Sigmoid colon (tissue), 7 donors: ENCODE results near the gene LCOR. TPM values are rescaled to one million over a fixed set of nuclear protein-coding genes. Genes with fewer than 3 reads are reported as not detected.

ENCODE experiments used
- DNase-seq: peaks from one replicate; pipeline ENCODE4 v3.0.0-alpha.2; 2019
- H3K27ac ChIP-seq, 4 donors: fragments of 200-600 bp; sonication (generic); one replicate each; pipeline ENCODE4 v1.5.1; 2016 to 2019; ENCODE audit warnings: mild to moderate bottlenecking in 1 of 4
- H3K27me3 ChIP-seq, 3 donors: fragments of 200-600 bp; sonication (generic); one replicate each; pipeline ENCODE4 v1.5.1; 2019; ENCODE audit warnings: mild to moderate bottlenecking in 1 of 3
- H3K36me3 ChIP-seq, 4 donors: fragments of 200-600 bp; sonication (generic); one replicate each; pipeline ENCODE4 v1.5.1; 2016 to 2019
- H3K4me1 ChIP-seq, 4 donors: fragments of 200-600 bp; sonication (generic); one replicate each; pipeline ENCODE4 v1.5.1; 2017 to 2019
- H3K4me3 ChIP-seq, 4 donors: fragments of 200-600 bp; sonication (generic); one replicate each; pipeline ENCODE4 v1.5.1; 2017 to 2019; ENCODE audit warnings: mild to moderate bottlenecking in 2 of 4, moderate library complexity in 1 of 4
- H3K9me3 ChIP-seq, 4 donors: fragments of 200-600 bp in 3 of 4; sonication (generic) in 3 of 4; one replicate each; pipeline versions ENCODE4 v1.5.1 to v1.6.1; 2013 to 2019
- EP300 ChIP-seq, 4 donors: sonication (generic); formaldehyde crosslinking; IDR thresholded peaks; one replicate each; pipeline ENCODE4 v1.6.1; 2017; ENCODE audit warnings: antibody characterized with exemption in 4 of 4
- POLR2A ChIP-seq, 2 donors: fragments of 450-650 bp; IDR thresholded peaks; one replicate each; pipeline ENCODE4 v1.6.1; 2016; ENCODE audit warnings: antibody characterized with exemption in 2 of 2, mild to moderate bottlenecking in 2 of 2, moderate library complexity in 2 of 2
- POLR2AphosphoS5 ChIP-seq, 4 donors: sonication (generic); formaldehyde crosslinking; IDR thresholded peaks; one replicate each; pipeline ENCODE4 v1.6.1; 2017; ENCODE audit warnings: antibody characterized with exemption in 4 of 4
- WGBS, 2 donors: extraction: QIAGEN DNeasy Blood & Tissue Kit; methylation state at CpG; one replicate each; pipeline ENCODE4 v1.1.7; 2013; 5-methylcytosine and 5-hydroxymethylcytosine counted together
- intact Hi-C: fragments of 100-400 bp; cut with DNase I; formaldehyde crosslinking; loops from one replicate; pipeline ENCODE4 v1.15.1; 2023
- polyA plus RNA-seq, 3 donors: library from polyadenylated mRNA; stranded (reverse); fragments of 200-250 nt; gene quantifications; one replicate each; pipeline ENCODE4 v1.2.3, GENCODE V29; 2013
- total RNA-seq, 4 donors: library from RNA; depleted of rRNA; stranded (reverse); fragments of >200 nt; gene quantifications; one replicate each; pipeline ENCODE4 v1.1.0, GENCODE V29; 2016
- TF ChIP-seq, protein P1 (sequence below), 4 experiments: fragments of 450-650 bp in 3 of 4; fragments of 200-600 bp in 1 of 4; IDR thresholded peaks; one replicate each; pipeline ENCODE4 v1.5.1; 2016 to 2019; ENCODE audit warnings: antibody characterized with exemption in 4 of 4, mild to moderate bottlenecking in 3 of 4, moderate library complexity in 2 of 4
- donor health status: healthy with polysubstance abuse.
- donor health status: Bipolar disorder and iron deficiency.
- donor health status: healthy.

LCOR gene
- total and polyA plus RNA-seq, 7 donors: 8.4 to 270 (median 19.6) TPM

DNA sequence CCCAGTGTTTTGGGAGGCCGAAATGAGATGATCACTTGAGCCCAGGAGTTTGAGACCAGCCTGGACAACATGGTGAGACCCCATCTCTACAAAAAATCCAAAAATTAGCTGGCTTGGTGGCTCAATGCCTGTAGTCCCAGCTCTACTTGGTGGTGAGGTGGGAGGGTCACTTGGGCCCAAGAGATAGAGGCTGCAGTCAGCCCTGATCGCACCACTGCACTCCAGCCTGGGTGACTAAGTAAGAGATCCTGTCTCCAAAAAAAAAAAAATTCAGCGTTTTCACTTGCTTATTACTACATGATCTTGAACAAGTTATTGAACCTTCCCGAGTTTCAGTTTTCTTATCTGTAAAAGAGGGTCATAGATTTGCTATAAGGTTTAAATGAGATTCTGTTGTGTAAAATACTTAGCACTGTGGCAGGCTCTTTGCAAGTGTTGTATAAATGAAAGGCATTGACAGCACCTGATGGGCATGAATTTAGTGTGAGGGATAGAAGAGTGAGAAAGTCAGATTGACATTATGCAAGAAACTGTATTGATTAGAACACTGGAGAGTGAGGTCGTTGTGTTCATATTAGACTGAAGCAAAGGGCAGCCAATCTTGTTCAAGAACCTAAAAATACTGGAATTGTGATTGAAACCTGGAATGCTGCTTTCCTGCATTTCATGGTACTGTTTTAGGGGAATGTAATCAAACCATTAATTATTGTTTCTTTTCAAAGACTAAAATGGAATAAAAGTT, 136.8 kb downstream of the LCOR start:
- TF ChIP-seq, protein P1, sequence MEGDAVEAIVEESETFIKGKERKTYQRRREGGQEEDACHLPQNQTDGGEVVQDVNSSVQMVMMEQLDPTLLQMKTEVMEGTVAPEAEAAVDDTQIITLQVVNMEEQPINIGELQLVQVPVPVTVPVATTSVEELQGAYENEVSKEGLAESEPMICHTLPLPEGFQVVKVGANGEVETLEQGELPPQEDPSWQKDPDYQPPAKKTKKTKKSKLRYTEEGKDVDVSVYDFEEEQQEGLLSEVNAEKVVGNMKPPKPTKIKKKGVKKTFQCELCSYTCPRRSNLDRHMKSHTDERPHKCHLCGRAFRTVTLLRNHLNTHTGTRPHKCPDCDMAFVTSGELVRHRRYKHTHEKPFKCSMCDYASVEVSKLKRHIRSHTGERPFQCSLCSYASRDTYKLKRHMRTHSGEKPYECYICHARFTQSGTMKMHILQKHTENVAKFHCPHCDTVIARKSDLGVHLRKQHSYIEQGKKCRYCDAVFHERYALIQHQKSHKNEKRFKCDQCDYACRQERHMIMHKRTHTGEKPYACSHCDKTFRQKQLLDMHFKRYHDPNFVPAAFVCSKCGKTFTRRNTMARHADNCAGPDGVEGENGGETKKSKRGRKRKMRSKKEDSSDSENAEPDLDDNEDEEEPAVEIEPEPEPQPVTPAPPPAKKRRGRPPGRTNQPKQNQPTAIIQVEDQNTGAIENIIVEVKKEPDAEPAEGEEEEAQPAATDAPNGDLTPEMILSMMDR (IDR thresholded peaks at IDR 0.05): no peak
- no peak for TF ChIP-seq POLR2AphosphoS5 (IDR thresholded peaks at IDR 0.05)
- intact Hi-C loops: no loop called here
- Histone ChIP-seq H3K4me1 (no peaks in the 10 kb centered on the region), H3K9me3 (no peaks in the 10 kb centered on the region), H3K4me3 (no peak overlapping the region), H3K27ac (no peak overlapping the region), H3K36me3 (no peaks in the 10 kb centered on the region), H3K27me3 (no peaks in the 10 kb centered on the region)
- 91 to 95% methylated on average over 5 of the region's 5 CpGs for WGBS, 2 donors
- no peak for DNase-seq

DNA sequence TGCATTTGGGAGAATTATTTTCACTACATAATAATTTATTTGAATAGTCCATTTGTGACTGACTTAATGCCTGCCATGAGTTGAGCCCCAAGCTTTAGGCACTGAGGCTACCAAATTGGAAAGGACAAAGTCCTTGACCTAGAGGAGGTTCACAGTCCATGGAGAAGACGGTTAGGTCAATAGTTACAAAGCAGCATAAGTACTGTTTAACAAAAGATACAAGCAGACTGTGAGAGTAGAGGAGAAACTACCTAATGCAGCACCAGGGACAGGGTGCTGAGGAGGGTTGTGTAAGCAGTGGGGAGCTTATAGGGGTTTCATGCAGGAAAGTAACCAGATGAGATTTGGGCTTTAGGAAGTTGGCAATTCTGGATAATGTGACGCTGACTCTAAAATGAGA, 139.2 kb downstream of the LCOR start:
- TF ChIP-seq, protein P1 (IDR thresholded peaks at IDR 0.05): no peak
- TF ChIP-seq POLR2AphosphoS5 (IDR thresholded peaks at IDR 0.05) (no peak), POLR2A (IDR thresholded peaks at IDR 0.05) (no peak), EP300 (IDR thresholded peaks at IDR 0.05) (no peak)
- Histone ChIP-seq H3K9me3 (no peaks in the 10 kb centered on the region), H3K4me3 (no peak overlapping the region), H3K27me3 (no peaks in the 10 kb centered on the region), H3K4me1 (no peaks in the 10 kb centered on the region), H3K36me3 (no peaks in the 10 kb centered on the region), H3K27ac (no peak overlapping the region)
- no peak for DNase-seq
- intact Hi-C loops: no loop called here
- 70 to 85% methylated on average over 2 of the region's 2 CpGs for WGBS, 2 donors

DNA sequence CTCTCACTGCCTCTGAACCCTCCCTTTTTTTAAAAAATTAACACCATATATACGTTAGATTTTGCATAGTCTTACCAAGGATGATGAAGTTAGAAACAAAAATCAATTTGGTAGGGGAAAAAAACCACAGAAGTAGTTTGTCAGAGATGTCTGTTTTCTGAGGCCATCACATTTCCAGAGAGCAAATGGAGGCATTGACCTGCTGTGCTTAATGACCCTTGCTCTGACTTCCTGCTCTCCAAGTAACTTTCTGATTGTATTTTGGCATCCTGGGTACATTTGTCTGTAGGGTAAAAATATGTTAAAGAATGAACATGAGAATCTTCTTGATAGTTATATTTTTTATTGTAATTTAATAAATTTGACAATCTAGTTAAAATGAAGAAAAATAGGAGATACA, 140.2 kb downstream of the LCOR start:
- WGBS, 2 donors: 85 to 90% methylated on average over 1 of the region's 1 CpG
- Histone ChIP-seq H3K27ac (no peak overlapping the region), H3K9me3 (no peaks in the 10 kb centered on the region), H3K36me3 (no peaks in the 10 kb centered on the region), H3K27me3 (no peaks in the 10 kb centered on the region), H3K4me1 (no peaks in the 10 kb centered on the region), H3K4me3 (no peak overlapping the region)
- TF ChIP-seq POLR2AphosphoS5 (IDR thresholded peaks at IDR 0.05) (no peak), POLR2A (IDR thresholded peaks at IDR 0.05) (no peak), EP300 (IDR thresholded peaks at IDR 0.05) (no peak)
- TF ChIP-seq, protein P1 (IDR thresholded peaks at IDR 0.05): no peak
- intact Hi-C loops: no loop called here
- no peak for DNase-seq

DNA sequence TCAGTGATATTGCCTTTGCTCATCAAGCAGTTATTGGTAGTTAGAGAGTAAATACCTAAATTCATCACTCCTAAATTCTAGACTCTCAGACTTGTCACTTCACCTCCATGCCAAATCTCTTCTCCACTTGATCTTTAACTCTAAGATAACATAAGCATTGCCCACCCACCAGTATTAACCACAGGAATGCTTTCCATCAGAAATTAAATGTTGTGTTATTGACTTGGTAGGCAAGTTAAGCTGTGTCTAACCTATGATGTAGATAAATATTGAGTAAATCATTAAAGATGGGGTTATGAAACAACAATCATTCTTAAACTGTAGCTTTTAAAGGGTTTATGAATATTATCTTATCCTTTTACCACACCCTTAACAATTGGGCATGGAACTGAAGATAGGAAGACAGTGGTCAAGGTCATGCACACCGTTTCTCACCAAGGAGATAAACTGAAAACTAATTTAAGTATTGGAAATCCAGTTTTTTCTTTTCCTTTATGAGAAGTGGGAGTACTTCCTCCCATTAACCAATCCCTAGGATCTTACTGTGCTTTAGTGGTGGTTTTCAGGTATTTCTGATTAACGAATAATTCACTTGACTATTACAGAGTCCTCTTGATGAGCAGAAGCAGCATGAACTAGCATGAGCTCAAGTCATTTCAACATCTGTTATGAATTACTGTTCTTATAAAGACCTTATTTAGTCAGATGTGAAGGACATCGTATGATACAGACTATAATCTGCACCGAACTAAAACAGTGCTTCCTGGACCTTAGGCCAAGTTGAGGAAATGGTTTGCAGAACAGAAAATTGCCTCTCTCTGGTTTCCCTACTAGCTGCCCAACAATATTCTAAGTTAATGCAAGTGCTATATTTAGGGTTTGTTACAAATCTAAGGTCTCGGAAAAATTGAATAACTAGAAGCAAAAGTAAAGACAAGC, 142.0 kb downstream of the LCOR start:
- no peaks in the 10 kb centered on the region for H3K36me3 ChIP-seq
- H3K4me1 ChIP-seq: no peaks in the 10 kb centered on the region
- intact Hi-C loops: no loop called here
- H3K4me3 ChIP-seq: no peak overlapping the region
- no peak overlapping the region for H3K27ac ChIP-seq
- no peaks in the 10 kb centered on the region for H3K27me3 ChIP-seq
- DNase-seq: no peak
- 38 to 58% methylated on average over 5 of the region's 5 CpGs for WGBS, 2 donors
- no peaks in the 10 kb centered on the region for H3K9me3 ChIP-seq
- TF ChIP-seq EP300 (IDR thresholded peaks at IDR 0.05) (no peak), POLR2AphosphoS5 (IDR thresholded peaks at IDR 0.05) (no peak), POLR2A (IDR thresholded peaks at IDR 0.05) (no peak)
- TF ChIP-seq, protein P1 (IDR thresholded peaks at IDR 0.05): no peak
